Esophagus muscularis mucosa (tissue), 4 donors: ENCODE data around the gene ADD2. TPM values are rescaled to one million over a fixed set of nuclear protein-coding genes. Genes with fewer than 3 reads are reported as not detected.

Source experiments
- DNase-seq: peaks from one replicate; pipeline ENCODE4 v3.0.0-alpha.2; 2017; ENCODE audit errors: extremely low spot score
- H3K27ac ChIP-seq, 4 donors: fragments of 200-600 bp; sonication (generic); replicated peaks in 1 of 4; 1 replicate in 3 of 4; 2 replicates in 1 of 4; pipeline ENCODE4 v1.5.1; 2016 to 2019; ENCODE audit warnings: mild to moderate bottlenecking in 1 of 4
- H3K27me3 ChIP-seq, 4 donors: fragments of 200-600 bp; sonication (generic); one replicate each; pipeline versions ENCODE4 v1.5.1 to v1.6.0; 2016 to 2019
- H3K36me3 ChIP-seq, 4 donors: fragments of 200-600 bp; sonication (generic); one replicate each; pipeline ENCODE4 v1.5.1; 2016 to 2019
- H3K4me1 ChIP-seq, 4 donors: fragments of 200-600 bp; sonication (generic); one replicate each; pipeline ENCODE4 v1.5.1; 2016 to 2019
- H3K4me3 ChIP-seq, 4 donors: fragments of 200-600 bp; sonication (generic); 1 replicate in 2 of 4; 2 replicates in 2 of 4; pipeline ENCODE4 v1.5.1; 2016 to 2019; ENCODE audit warnings: mild to moderate bottlenecking in 4 of 4, moderate library complexity in 1 of 4
- H3K9me3 ChIP-seq, 4 donors: fragments of 200-600 bp; sonication (generic); 1 replicate in 3 of 4; 2 replicates in 1 of 4; pipeline ENCODE4 v1.5.1; 2016 to 2019
- EP300 ChIP-seq: sonication (generic); formaldehyde crosslinking; IDR thresholded peaks from one replicate; pipeline ENCODE4 v1.6.1; 2017; ENCODE audit warnings: antibody characterized with exemption
- POLR2A ChIP-seq: fragments of 450-650 bp; IDR thresholded peaks from one replicate; pipeline ENCODE4 v1.6.1; 2017; ENCODE audit warnings: antibody characterized with exemption, moderate library complexity, mild to moderate bottlenecking, low read depth
- POLR2AphosphoS5 ChIP-seq, 2 donors: sonication (generic); formaldehyde crosslinking; IDR thresholded peaks; one replicate each; pipeline ENCODE4 v1.6.1; 2017; ENCODE audit warnings: antibody characterized with exemption in 2 of 2
- WGBS: methylation state at CpG from one replicate; pipeline ENCODE4 v1.1.5; 2018; 5-methylcytosine and 5-hydroxymethylcytosine counted together
- intact Hi-C: fragments of 100-400 bp; cut with DNase I; formaldehyde crosslinking; loops from one replicate; pipeline ENCODE4 v1.15.1; 2023
- total RNA-seq, 4 donors: library from RNA; depleted of rRNA; stranded (reverse); fragments of >200 nt; gene quantifications; one replicate each; pipeline versions ENCODE4 v1.1.0 to v1.2.1, GENCODE V29; 2016
- TF ChIP-seq, protein P1 (sequence below), 3 experiments: fragments of 200-600 bp in 2 of 3; fragments of 450-650 bp in 1 of 3; sonication (generic) in 2 of 3; IDR thresholded peaks; one replicate each; pipeline ENCODE4 v1.5.1; 2017 to 2019; ENCODE audit warnings: antibody characterized with exemption in 3 of 3, mild to moderate bottlenecking in 2 of 3, moderate library complexity in 1 of 3

ADD2 gene
- total RNA-seq, 4 donors from 2014 or later, result 2.5 to 8.6 (median 5.0) TPM

DNA sequence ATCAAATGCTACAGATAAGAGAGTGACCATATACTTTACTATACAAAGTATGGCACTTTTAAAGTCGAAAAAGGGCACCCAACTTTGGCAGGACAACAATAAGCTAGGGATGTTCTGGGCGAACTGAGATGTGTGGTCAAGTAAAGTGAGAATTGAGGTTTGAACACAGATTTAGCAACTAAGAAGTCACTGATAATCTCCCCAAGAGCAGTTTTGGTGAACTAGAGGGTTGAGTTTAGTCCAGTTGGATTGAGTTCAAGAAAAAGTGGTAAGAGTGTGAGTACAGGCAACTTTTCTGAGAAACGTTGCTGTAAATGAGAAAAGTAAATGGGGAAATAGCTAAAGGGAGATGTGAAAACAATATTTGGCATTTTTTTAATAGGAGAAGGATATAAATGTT, 148.8 kb downstream of the ADD2 start:
- WGBS, result 69% methylated on average over 3 of the region's 3 CpGs
- peaks cover 0 to 19% (median 0%) of the 10 kb centered on the region in 4 donors for H3K27me3 ChIP-seq
- H3K4me1 ChIP-seq, result peaks cover 0 to 7% (median 2%) of the 10 kb centered on the region in 4 donors
- H3K9me3 ChIP-seq, result no peaks in the 10 kb centered on the region
- H3K4me3 ChIP-seq, result no peak overlapping the region
- no peaks in the 10 kb centered on the region for H3K36me3 ChIP-seq
- no peak for TF ChIP-seq POLR2A
- no peak overlapping the region for H3K27ac ChIP-seq
- intact Hi-C loops, result loop anchor here (10.0 kb wide), 1 partner anchor 274 kb away; no protein-coding TSS in a partner anchor
- no peak for DNase-seq

DNA sequence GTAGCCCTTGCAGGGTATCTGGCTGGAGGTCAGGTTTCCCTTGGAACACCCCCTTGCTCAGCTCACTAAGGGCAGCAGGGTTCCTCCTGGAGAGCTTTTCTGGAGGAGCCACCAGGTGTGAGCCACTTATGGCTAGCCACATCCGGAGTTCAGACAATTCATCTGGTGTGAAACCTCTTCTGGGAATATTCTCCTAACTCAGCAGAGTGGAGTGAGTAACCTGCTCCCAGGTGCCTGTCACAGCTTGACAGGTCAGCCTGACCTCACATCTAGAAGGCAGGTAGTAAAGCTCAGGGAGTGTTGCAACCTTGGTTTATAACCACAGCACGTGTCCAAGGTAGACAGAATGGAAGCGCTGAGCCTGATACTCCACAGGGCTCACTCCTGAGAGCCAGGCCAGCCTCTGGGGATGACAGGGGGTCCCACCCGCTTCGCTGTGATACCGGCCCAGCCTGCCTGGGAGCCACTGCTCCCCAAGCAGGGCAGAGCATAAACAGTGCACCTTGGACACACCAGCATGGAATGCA, 151.8 kb downstream of the ADD2 start:
- no peaks in the 10 kb centered on the region for H3K36me3 ChIP-seq
- intact Hi-C loops, result loop anchor here (2.0 to 10.0 kb wide), 2 partner anchors 271 to 313 kb away; partner anchors contain the start of gene FAM136A
- peaks cover 0 to 7% (median 2%) of the 10 kb centered on the region in 4 donors for H3K4me1 ChIP-seq
- no peaks in the 10 kb centered on the region for H3K9me3 ChIP-seq
- TF ChIP-seq, protein P1, sequence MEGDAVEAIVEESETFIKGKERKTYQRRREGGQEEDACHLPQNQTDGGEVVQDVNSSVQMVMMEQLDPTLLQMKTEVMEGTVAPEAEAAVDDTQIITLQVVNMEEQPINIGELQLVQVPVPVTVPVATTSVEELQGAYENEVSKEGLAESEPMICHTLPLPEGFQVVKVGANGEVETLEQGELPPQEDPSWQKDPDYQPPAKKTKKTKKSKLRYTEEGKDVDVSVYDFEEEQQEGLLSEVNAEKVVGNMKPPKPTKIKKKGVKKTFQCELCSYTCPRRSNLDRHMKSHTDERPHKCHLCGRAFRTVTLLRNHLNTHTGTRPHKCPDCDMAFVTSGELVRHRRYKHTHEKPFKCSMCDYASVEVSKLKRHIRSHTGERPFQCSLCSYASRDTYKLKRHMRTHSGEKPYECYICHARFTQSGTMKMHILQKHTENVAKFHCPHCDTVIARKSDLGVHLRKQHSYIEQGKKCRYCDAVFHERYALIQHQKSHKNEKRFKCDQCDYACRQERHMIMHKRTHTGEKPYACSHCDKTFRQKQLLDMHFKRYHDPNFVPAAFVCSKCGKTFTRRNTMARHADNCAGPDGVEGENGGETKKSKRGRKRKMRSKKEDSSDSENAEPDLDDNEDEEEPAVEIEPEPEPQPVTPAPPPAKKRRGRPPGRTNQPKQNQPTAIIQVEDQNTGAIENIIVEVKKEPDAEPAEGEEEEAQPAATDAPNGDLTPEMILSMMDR (IDR thresholded peaks at IDR 0.05), result no peak
- TF ChIP-seq EP300 (no peak), POLR2AphosphoS5 (IDR thresholded peaks at IDR 0.05) (no peak), POLR2A (no peak)
- DNase-seq, result no peak
- H3K27ac ChIP-seq, result no peak overlapping the region
- peaks cover 0 to 5% (median 0%) of the 10 kb centered on the region in 4 donors for H3K27me3 ChIP-seq
- 75% methylated on average over 6 of the region's 6 CpGs for WGBS
- H3K4me3 ChIP-seq, result no peak overlapping the region

DNA sequence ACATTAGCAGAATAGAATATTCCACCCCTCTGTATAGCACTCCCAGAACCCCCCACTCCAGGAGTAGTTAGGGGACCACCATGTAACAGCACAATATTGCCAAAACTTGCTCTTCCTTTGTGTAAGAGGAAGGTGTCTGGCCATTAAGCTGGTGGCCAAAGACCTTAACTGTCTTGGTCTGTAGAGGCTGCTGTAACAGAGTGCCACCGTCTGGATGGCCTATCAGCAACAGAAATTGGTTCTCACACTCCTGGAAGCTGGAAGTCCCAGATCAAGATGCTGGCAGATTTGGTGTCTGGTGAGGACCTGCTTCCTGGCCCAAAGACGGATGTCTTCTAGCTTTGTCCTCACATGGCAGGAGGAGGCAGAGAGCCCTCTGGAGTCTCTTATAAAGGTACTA, 152.8 kb downstream of the ADD2 start:
- intact Hi-C loops, result loop anchor here (10.0 kb wide), 1 partner anchor 270 kb away; no protein-coding TSS in a partner anchor
- Histone ChIP-seq H3K36me3 (no peaks in the 10 kb centered on the region), H3K9me3 (no peaks in the 10 kb centered on the region), H3K4me3 (no peak overlapping the region), H3K27ac (no peak overlapping the region), H3K27me3 (peaks cover 0 to 10% (median 0%) of the 10 kb centered on the region in 4 donors), H3K4me1 (peaks cover 0 to 7% (median 2%) of the 10 kb centered on the region in 4 donors)
- TF ChIP-seq, protein P1 (IDR thresholded peaks at IDR 0.05), result no peak
- no peak for TF ChIP-seq EP300
- no peak for TF ChIP-seq POLR2AphosphoS5 (IDR thresholded peaks at IDR 0.05)
- TF ChIP-seq POLR2A, result no peak
- DNase-seq, result no peak
- 73% methylated on average over 2 of the region's 2 CpGs for WGBS

DNA sequence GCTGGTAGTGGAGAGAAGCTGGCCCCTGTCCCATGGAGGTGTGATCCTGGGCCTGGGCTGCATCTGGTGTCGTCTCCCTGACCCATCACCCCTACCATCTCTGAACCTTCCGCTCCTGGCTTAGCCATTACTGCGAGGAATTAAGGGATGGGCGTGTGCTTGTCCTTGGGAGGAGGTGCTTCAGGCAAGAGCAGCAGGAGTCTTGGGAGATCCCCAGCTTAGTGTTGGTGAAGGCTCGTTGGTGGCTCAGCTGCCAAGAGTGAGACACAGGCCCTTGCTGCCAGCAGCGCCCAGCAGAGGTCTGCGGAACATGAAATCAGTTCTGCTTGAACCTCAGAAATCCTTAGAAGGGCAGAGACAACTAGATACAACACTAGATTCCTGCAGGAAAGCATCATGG, 154.5 kb downstream of the ADD2 start:
- no peak overlapping the region for H3K4me3 ChIP-seq
- DNase-seq, result no peak
- H3K27ac ChIP-seq, result no peak overlapping the region
- intact Hi-C loops, result loop anchor here (10.0 kb wide), 1 partner anchor 269 kb away; no protein-coding TSS in a partner anchor
- peaks cover 0 to 10% (median 0%) of the 10 kb centered on the region in 4 donors for H3K27me3 ChIP-seq
- WGBS, result 73% methylated on average over 7 of the region's 7 CpGs
- no peaks in the 10 kb centered on the region for H3K36me3 ChIP-seq
- no peaks in the 10 kb centered on the region for H3K9me3 ChIP-seq
- peaks cover 0 to 7% (median 2%) of the 10 kb centered on the region in 4 donors for H3K4me1 ChIP-seq
- no peak for TF ChIP-seq EP300
- no peak for TF ChIP-seq POLR2A
- TF ChIP-seq, protein P1 (IDR thresholded peaks at IDR 0.05), result no peak
- no peak for TF ChIP-seq POLR2AphosphoS5 (IDR thresholded peaks at IDR 0.05)

DNA sequence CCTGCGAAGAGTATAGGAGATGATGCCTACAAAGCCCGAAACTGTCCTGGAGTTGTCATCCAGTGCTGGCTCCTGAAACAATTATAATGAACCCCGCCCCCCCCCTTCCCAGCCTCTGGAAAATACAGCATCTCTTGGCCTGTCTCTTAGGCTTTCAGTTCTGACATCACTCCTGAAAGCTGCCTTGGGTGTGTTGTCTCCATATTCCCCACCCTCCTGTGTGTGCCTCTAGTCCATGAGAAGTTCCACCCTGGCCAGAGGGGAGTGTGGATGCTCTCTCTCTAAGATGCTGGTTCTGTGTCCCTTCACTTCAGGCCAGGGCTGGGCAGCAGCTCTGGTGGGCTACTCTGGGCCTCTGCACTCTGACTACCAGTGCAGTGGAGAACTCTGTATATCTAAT, 155.4 kb downstream of the ADD2 start:
- Histone ChIP-seq H3K27ac (no peak overlapping the region), H3K36me3 (no peaks in the 10 kb centered on the region), H3K4me3 (no peak overlapping the region), H3K4me1 (peaks cover 0 to 4% (median 1%) of the 10 kb centered on the region in 4 donors), H3K9me3 (no peaks in the 10 kb centered on the region), H3K27me3 (peaks cover 0 to 14% (median 0%) of the 10 kb centered on the region in 4 donors)
- WGBS, result 84% methylated on average over 3 of the region's 3 CpGs
- intact Hi-C loops, result loop anchor here (10.0 kb wide), 1 partner anchor 268 kb away; no protein-coding TSS in a partner anchor
- DNase-seq, result no peak
- TF ChIP-seq EP300 (no peak), POLR2A (no peak), POLR2AphosphoS5 (IDR thresholded peaks at IDR 0.05) (no peak)
- TF ChIP-seq, protein P1 (IDR thresholded peaks at IDR 0.05), result no peak
